T-helper 2 cell treated with Interferon-gamma antibody and Interleukin-4, amounts not matched to agents 5 μg/mL and 100 μg/mL, for 36 hours (primary cell): ENCODE measurements around the gene LENEP.

Experiments used
- DNase-seq: peaks from one replicate; pipeline ENCODE4 v3.0.0; 2021; ENCODE audit warnings: low spot score
- H3K27ac Mint-ChIP-seq: one replicate; pipeline ENCODE4 v1.8.0; 2021; ENCODE audit warnings: mild to moderate bottlenecking, mixed read lengths
- H3K27me3 Mint-ChIP-seq: one replicate; pipeline ENCODE4 v1.8.0; 2021; ENCODE audit warnings: low read depth, mixed read lengths
- H3K36me3 Mint-ChIP-seq: one replicate; pipeline ENCODE4 v1.8.0; 2021; ENCODE audit warnings: low read depth, mixed read lengths
- H3K4me1 Mint-ChIP-seq: one replicate; pipeline ENCODE4 v1.8.0; 2021; ENCODE audit warnings: low read depth, mixed read lengths
- H3K4me3 Mint-ChIP-seq: one replicate; pipeline ENCODE4 v1.8.0; 2022; ENCODE audit warnings: mild to moderate bottlenecking, moderate library complexity, mixed read lengths
- H3K9me3 Mint-ChIP-seq: one replicate; pipeline ENCODE4 v1.8.0; 2021; ENCODE audit warnings: mixed read lengths

Gene LENEP

DNA sequence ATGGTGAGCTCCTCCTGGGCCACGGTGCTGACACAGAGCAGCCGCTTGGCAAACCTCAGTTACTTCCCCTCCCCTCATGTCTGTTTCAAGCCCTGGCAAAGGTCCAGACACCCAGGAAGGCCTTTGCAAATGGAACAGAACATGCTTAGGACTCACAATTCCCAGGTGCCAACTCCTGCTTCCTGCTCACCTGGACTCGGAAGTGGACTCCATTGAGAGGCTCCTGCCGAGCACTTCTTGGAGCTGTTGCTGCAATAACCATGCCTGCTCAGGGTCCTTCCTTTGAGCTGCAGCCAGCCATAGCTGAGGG is 29.5 kb downstream of the LENEP start:
- Mint-ChIP-seq H3K4me3 (no peak overlapping the region), H3K27me3 (no peaks in the 10 kb centered on the region), H3K36me3 (peaks cover 17% of the 10 kb centered on the region), H3K27ac (no peak overlapping the region), H3K9me3 (no peaks in the 10 kb centered on the region), H3K4me1 (peaks cover 11% of the 10 kb centered on the region)
- no peak for DNase-seq

DNA sequence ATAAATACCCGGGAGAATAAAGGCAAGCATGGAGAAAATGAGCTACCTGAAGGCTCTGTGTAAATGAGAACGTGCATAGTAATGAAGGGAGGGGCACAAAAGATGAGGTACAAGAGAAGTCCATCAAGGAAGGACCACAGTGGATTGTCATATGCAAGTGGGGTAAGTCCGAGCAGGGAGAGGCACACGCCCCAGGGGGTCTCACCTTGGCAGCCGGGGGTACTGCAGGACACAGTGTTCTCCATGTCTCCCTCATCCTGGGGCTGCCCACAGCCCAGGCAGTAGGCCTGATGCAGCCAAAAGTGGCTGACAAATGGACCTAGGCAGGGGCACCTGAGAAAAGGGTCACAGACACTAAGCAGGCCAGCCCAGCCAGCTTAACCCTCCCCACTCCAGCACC is 30.2 kb downstream of the LENEP start:
- DNase-seq = no peak
- Mint-ChIP-seq H3K9me3 (no peaks in the 10 kb centered on the region), H3K27ac (no peak overlapping the region), H3K4me1 (peaks cover 11% of the 10 kb centered on the region), H3K27me3 (no peaks in the 10 kb centered on the region), H3K4me3 (no peak overlapping the region), H3K36me3 (peaks cover 15% of the 10 kb centered on the region)

DNA sequence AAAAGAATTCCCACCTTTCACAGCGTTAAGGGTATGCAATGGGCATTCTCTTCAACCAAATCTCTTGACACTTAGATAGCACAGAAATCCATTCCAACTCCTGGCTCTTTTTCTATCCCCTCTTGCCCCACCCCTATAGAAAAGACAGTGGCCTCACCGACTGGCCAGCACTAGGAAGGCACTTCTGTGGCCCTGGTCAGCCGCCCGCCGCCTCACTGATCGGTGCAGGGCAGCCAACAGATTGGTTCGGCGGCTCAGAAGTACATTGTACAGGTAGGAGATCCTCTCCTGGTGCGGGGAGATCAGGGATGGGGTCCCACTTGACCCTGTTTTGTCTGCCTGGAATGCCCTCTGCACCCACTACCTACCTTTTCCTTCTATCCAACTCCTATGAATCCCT is 30.9 kb downstream of the LENEP start:
- peaks cover 11% of the 10 kb centered on the region for H3K36me3 Mint-ChIP-seq
- no peaks in the 10 kb centered on the region for H3K9me3 Mint-ChIP-seq
- H3K27me3 Mint-ChIP-seq = no peaks in the 10 kb centered on the region
- no peak overlapping the region for H3K4me3 Mint-ChIP-seq
- DNase-seq = no peak
- no peak overlapping the region for H3K27ac Mint-ChIP-seq
- H3K4me1 Mint-ChIP-seq = peaks cover 11% of the 10 kb centered on the region

DNA sequence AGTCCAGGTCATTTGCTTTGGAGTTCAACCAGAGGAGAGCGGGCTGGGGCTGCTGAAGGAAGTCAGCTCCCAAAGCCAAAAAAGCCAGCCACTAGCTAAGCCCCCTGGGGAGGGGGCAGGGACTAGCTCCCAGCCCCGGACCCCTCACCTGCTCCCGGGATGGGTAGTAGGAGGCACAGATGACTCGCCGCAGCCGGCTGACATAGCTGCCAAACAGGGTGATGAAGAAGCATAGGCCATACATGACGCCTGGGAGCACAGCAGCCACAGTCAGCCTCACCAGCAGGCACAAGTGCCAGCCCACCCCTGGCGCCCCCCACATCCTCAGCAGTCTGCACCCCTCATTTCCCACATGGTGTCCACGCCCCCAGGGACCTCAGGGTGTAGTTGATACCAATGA is 32.8 kb downstream of the LENEP start:
- Mint-ChIP-seq H3K27me3 (no peaks in the 10 kb centered on the region), H3K27ac (no peak overlapping the region), H3K4me3 (no peak overlapping the region), H3K36me3 (no peaks in the 10 kb centered on the region), H3K9me3 (no peaks in the 10 kb centered on the region), H3K4me1 (peaks cover 6% of the 10 kb centered on the region)
- DNase-seq = no peak

DNA sequence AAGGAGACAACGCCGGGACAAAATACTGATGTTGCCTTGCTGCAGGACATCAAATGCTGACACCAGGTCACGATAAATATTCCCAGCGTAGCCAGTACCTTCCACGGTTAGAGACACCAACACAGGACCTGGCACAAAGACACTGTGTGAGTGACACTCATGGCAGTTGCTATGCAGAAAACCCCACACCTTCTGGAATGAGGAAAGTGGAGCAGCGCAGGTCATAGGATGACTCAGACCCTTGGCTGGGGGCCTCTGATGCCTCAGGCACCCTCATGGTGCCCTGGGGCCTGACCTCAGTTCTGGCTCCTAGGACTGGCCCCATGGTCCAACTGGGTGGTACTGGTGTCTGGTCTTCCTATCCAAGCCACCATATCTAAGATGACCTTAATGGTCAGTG is 33.2 kb downstream of the LENEP start:
- Mint-ChIP-seq H3K4me1 (peaks cover 3% of the 10 kb centered on the region), H3K36me3 (no peaks in the 10 kb centered on the region), H3K27me3 (no peaks in the 10 kb centered on the region), H3K27ac (no peak overlapping the region), H3K4me3 (no peak overlapping the region), H3K9me3 (no peaks in the 10 kb centered on the region)
- no peak for DNase-seq

DNA sequence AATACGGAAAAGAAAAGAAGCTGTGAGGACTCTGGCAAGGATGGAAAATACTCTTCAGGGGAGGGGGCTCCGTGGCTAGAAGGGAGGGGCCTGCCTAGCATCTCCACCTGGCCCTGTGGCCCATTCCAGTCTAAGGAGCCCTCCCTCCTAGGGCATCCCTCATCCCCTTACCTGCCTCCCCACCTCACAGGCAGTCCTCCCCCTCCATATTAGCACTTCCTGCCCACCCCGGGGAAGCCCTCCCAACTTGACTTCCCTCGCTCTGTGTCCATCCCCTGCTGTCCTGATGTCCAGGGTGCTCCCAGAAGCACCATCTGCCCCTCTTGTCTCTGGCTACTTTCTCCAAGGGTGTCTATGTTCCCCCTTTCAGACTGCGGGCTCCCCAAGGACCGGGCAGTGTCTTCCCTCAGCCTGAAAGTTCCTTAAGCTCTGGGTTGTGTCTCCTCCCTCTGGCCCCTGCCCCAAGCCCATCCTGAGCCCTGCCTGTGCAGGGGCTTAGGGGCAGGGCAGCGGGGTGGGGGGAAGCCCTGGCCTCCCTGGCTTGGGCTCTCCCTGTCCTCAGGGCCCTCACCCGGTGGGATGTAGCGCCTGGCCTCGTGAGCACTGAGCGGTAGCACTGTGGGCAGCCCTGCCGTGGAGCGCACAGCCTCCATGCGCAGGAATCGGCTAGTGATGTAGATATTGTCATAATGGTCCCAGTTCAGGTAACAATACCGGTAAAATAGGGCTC is 36.3 kb downstream of the LENEP start:
- no peaks in the 10 kb centered on the region for H3K36me3 Mint-ChIP-seq
- H3K4me3 Mint-ChIP-seq = no peak overlapping the region
- H3K9me3 Mint-ChIP-seq = no peaks in the 10 kb centered on the region
- H3K4me1 Mint-ChIP-seq = no peaks in the 10 kb centered on the region
- peaks cover under 1% of the 10 kb centered on the region for H3K27me3 Mint-ChIP-seq
- DNase-seq = no peak
- H3K27ac Mint-ChIP-seq = no peak overlapping the region

DNA sequence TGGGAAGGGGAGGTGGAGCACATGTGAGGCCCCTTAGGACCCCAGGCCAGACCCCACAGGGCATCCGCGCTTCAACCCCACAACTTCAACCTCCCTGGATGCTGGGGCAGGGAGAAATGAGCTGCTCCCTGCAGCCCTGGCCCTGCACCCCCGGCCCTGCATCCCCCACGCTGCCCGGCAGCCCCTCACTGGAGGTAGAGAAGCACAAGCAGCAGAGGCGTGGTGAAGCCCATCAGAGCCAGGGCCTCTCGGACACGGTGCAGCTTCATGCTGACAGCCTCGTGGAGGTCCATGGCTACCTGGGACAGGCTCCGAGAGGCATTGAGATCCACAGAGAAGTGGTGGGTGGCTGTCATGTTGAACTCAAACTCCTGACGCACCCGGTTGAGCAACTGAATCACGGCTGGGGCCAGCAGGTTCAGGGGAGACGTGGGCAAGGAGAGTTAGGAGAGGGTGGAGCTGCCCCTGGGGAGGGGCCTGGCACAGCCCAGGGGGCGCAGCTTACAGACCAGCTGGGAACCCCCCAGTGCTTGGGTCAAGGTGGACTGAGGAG is 36.9 kb downstream of the LENEP start:
- Mint-ChIP-seq H3K27me3 (peaks cover 2% of the 10 kb centered on the region), H3K4me3 (no peak overlapping the region), H3K9me3 (no peaks in the 10 kb centered on the region), H3K36me3 (no peaks in the 10 kb centered on the region), H3K27ac (no peak overlapping the region), H3K4me1 (no peaks in the 10 kb centered on the region)
- no peak for DNase-seq

DNA sequence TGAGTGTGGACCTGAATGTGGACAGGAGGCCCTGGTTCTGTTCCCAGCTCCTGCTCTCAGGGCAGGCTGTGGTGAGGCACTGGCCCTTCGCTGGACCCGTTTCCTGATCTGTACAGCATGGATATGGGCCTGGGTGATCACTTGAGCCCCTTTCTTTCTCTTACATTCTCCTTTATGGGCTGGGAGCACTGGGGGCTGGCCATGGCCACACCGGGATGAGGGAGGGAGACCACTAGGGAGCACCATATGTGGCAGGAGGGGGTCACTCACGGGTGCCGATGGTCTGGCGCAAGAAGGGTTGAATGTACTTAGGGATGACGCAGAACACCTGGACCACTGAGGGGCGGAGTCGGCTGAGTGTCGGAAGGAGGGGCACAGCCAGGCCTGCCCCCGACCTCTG is 37.5 kb downstream of the LENEP start:
- H3K27me3 Mint-ChIP-seq = peaks cover 2% of the 10 kb centered on the region
- no peaks in the 10 kb centered on the region for H3K9me3 Mint-ChIP-seq
- H3K4me3 Mint-ChIP-seq = no peak overlapping the region
- no peaks in the 10 kb centered on the region for H3K36me3 Mint-ChIP-seq
- DNase-seq = no peak
- no peak overlapping the region for H3K27ac Mint-ChIP-seq
- H3K4me1 Mint-ChIP-seq = no peaks in the 10 kb centered on the region

DNA sequence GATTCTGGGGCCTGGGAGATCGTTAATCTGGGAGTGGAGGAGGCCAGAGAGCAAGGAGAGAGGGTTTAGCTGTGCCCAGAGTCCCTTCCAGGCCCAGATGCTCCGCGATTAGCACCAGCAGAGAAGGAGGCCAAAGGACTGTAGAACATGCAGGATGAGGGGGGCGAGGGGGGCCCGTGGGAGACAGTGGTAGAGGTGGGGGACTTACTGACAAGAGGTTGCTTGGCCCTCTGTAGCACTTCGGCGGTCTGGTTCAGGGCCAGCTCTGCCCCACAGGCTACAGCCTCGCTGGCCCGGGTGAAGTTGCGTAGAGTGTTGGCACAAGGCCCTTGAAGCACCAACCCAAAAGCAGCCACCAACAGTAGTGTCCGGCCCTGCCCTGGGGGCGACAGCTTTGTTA is 39.5 kb downstream of the LENEP start:
- Mint-ChIP-seq H3K4me1 (no peaks in the 10 kb centered on the region), H3K4me3 (no peak overlapping the region), H3K27ac (no peak overlapping the region), H3K9me3 (no peaks in the 10 kb centered on the region), H3K36me3 (no peaks in the 10 kb centered on the region), H3K27me3 (peaks cover 3% of the 10 kb centered on the region)
- DNase-seq = no peak

DNA sequence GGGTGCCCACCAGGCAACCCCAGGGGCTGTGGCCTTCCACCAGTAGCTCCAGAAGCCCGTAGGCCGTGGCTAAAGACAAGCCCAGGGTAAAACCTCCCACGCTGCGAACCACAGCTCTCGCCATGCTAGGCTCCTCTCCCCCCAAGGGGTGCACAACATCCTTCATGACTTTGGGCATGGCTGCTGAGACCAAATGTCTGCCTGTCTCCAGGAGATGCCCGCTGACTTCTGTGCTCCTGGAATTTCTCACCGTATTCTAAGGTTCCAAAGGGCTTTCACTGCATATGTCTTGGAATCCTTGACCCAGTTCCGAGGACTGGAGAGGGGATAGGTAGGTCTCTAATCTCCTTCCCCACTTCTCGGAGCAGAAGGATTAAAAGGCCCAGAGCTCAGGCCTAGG is 40.1 kb downstream of the LENEP start, which contains the start of the genes DCST1 and DCST2:
DCST1 (plus strand) TSS at position 301 of the 400 bp plus-strand sequence. CDS start 213 bp downstream, outside the sequence.
DCST2 (minus strand) TSS at position 258 of the 400 bp plus-strand sequence; CDS start at position 178, 80 bp downstream.
- Mint-ChIP-seq H3K4me3 (no peak within 1 kb of the TSS), H3K27ac (no peak within 1 kb of the TSS)
- DNase-seq = no peak

DNA sequence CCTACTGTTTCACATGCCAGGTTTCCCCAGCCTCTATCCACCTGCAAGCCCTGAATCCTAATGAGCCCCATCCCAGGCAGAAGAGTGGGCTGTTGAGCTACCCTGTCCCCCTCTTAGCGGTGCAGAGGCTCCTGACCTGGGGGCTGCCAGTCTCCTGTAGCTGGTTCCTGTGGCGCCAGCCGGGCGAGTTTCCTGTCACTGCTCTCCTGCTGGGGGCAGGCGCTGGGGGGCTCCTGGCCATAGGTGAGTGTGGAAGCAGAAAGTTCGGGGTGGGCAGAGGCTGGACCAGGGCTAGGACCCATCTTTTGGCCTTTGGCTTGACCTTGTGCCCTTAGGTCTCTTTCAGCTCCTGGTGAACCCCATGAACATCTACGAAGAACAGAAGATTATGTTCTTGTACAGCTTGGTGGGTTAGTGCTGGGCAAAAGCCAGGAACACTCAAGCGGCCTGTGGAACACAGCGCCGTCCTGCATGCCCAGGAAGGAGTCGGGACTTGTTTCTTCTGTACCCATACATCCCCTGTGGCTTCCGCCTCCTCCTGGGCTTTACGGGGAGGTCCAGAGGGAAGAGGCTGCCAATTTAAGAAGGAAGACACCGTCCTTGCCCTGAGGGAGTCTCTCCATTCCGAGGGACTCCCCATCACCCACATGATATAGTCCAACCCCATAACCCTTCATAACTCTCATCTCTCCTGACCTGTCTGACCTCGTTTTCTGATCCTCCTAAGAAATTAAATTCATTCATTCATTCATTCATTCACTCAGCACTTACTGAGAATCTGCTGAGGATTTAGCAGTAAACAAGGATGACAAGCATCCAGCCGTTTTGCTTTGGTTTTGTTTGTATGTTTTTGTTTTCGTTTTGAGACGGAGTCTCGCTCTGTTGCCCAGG is 41.2 kb downstream of the LENEP start:
- H3K36me3 Mint-ChIP-seq = no peaks in the 10 kb centered on the region
- no peak for DNase-seq
- H3K27me3 Mint-ChIP-seq = peaks cover 10% of the 10 kb centered on the region
- no peak overlapping the region for H3K4me3 Mint-ChIP-seq
- no peaks in the 10 kb centered on the region for H3K9me3 Mint-ChIP-seq
- no peak overlapping the region for H3K27ac Mint-ChIP-seq
- H3K4me1 Mint-ChIP-seq = no peaks in the 10 kb centered on the region

More for the DNA sequence above, 40.1 kb downstream of the LENEP start, which contains the start of the genes DCST1 and DCST2:
- H3K4me1 Mint-ChIP-seq = no peaks in the 10 kb centered on the region
- H3K27me3 Mint-ChIP-seq = peaks cover 8% of the 10 kb centered on the region
- no peaks in the 10 kb centered on the region for H3K9me3 Mint-ChIP-seq
- no peaks in the 10 kb centered on the region for H3K36me3 Mint-ChIP-seq

DNA sequence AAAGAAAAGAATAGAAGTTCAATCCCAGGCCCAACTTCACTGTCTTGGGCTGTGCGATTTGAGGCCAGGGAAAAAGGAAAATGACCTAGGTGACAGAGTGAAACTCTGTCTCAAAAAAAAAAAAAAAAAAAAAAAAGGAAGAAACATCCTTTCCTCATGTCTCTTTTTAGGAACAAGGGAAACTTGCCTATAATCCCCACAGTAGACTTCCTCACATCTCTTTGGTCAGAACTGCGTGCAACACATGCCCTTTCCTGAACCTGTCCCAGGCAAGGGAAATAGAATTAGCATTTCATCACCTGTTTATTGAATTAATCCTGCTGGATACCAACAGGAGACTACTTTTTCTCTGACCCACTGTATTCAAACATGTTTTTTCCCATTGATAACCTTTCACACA is 42.5 kb downstream of the LENEP start:
- peaks cover 10% of the 10 kb centered on the region for H3K27me3 Mint-ChIP-seq
- no peak overlapping the region for H3K4me3 Mint-ChIP-seq
- no peak overlapping the region for H3K27ac Mint-ChIP-seq
- DNase-seq = no peak
- H3K4me1 Mint-ChIP-seq = no peaks in the 10 kb centered on the region
- no peaks in the 10 kb centered on the region for H3K9me3 Mint-ChIP-seq
- no peaks in the 10 kb centered on the region for H3K36me3 Mint-ChIP-seq

DNA sequence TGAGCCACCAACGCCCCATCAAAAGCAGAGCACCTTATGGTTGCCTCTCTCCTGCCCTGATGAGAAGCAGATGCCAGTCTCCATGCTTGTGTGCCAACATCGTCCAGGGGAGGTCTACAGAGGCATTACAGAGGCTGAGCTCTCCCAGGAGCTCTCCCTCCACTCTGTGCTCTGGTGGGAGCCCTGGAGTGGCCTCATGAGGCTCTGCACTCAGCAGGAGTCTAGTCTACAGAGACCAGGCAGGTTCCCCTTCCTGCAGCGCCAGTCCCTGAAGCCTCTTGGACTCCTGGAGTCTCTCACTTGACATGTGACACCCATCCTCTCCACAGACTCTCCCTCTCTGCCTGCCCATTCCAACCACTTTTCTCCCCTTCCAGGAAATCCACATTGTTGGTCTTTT is 43.7 kb downstream of the LENEP start:
- H3K27ac Mint-ChIP-seq = no peak overlapping the region
- H3K9me3 Mint-ChIP-seq = no peaks in the 10 kb centered on the region
- no peak overlapping the region for H3K4me3 Mint-ChIP-seq
- peaks cover 10% of the 10 kb centered on the region for H3K27me3 Mint-ChIP-seq
- H3K4me1 Mint-ChIP-seq = no peaks in the 10 kb centered on the region
- H3K36me3 Mint-ChIP-seq = no peaks in the 10 kb centered on the region
- DNase-seq = no peak

DNA sequence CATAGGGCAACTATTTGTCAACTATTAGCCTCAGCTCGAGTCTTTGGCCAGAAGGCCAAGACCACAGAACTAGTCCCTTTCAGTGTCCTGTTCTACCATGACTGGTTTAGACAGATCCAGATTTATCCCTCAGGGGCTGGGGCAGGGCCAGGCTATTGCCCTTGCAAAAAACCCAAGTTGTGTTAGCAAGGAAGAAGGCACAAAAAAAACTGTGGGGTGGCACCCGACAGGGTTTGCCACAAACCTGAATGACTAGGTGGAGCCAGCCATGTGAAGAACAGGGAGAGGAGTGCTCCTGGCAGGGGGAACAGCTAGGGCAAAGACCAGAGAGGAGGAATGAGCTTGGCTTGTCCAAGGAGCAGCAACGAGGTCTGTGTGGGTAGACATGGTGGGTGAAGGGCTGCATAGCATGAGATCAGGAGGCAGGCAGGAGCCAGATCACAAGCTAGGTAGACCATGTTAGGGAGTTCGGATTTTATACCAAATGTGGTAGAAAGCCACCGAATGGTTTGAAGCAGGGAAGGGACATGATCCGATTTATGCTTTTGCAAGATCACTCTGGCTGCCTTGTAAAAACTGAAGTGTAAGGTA is 44.6 kb downstream of the LENEP start:
- Mint-ChIP-seq H3K27me3 (peaks cover 14% of the 10 kb centered on the region), H3K27ac (no peak overlapping the region), H3K4me1 (no peaks in the 10 kb centered on the region), H3K4me3 (no peak overlapping the region), H3K9me3 (no peaks in the 10 kb centered on the region), H3K36me3 (no peaks in the 10 kb centered on the region)
- DNase-seq = no peak
